Kidney capillary endothelial cell (primary cell): ENCODE data around the gene GRID1.

Experiments
- DNase-seq: peaks from one replicate; pipeline ENCODE4 v3.0.0-alpha.2; 2018; ENCODE audit warnings: low spot score

GRID1 gene

DNA sequence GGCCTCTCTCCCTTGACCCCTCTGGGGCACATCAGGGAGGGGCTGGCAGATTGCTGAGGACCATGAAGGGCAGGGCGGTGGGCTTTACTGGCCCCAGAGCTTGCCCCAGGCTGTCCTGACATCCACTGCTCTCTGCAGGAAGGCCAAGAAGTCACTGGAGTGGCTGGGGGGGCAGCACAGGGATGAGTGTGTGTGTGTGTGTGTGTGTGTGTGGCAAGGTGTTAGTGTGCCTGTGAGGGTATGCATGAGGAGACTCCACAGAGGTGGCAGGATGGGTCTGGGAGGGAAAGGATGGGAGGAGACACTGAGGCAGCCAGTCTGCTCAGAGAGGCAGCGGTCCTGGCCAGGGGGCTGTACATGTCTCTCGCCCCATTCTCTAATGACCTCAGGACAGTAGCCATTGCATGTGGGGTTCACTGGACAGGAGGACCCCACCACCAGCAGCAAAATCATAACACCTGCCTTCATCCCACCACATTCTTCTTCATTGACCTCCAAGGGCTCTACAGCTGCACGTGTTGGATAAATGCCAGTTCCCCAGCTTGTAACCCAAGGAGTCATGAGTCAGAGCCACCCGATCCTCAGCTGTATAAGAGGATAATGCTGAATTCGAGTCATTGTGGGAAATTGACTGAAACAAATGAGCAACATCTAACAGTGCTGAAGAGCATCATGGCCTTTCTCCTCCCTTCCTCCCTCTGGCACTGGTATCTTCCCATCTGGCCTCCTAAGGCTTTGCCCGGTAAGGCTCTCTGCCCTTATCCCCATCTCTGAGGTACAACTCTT lies 720.5 kb downstream of the GRID1 start:
- peak; percentile 77 for DNase-seq

DNA sequence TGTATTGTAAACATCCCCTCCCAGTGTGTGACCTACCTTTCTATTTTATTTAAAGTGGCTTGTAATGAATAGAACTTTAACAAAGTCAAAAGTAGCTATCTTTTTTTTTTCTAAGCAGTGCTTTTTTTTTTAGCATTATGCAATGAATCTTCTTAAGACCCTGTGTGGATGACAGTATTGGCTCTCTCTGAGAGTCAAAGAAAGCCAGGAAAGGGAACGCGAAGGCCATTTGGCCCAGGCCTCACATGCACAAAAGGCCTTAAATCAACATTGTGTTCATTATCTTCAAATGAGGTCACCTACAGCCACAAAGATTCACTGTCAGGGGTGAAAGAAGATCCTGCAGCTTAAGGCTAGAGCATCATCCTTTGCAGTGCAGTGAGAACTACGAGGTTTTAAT lies 721.5 kb downstream of the GRID1 start:
- DNase-seq: no peak

DNA sequence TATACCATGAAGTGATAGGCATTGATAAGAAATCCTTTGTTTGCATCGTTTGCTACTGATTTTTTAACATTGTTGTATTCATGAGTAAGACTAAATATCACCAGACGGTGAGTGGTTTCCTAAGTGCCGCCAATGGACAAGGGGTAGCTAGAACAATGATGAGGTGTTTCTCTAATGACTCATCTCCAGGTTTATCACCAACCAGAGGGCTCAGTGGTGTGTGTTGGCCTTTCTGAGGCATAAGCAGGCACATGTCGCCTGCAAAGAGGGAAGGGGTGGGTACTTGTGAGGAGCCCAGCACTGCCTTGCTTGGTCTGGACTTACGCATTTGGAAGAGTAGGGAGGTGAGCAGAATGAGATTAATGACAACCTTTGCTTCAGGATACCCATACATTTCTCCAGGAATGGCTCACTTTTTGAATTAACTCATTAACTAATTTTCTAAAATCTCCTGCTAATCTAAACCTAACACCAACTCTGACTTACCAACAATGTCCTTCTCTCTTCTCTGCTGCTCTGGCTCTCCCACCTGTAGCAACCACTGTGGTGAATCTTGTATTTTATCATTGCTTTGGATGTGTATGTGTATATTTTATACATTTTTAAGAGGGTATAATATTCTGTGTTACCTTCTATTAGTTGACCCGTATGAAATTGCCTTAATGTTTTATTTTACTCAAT lies 722.6 kb downstream of the GRID1 start:
- DNase-seq: peak; percentile 95

DNA sequence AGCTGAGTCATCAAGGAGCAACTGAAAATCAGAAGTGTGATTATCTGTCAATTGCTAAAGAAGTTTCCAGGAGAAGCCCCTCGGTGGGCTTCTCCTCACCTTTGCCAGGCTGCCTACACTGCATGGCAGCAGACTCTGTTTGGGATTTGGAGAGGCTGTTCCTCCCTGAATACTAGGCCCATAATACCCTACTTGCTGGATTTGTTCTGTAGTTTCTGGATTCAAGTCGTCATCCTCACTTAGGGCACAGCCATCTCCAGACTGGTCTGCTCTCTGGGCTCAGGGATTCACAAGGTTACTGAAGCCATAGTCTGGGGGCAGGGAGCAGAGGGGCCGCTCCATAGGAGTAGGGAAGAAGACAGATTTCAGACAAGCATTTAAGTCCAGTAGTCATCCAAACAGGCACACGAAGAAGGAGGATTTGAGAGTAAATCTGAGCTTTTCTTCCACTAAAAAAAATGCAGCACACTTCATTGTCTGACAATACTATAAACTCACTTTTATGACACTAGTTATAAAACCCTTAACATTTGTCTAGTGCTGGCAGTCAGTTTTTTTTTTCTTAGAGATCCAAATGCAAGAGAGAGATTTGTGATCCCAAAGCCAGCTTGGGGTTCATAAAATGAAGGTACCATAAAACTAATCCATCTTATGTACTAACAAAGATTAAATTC lies 723.3 kb downstream of the GRID1 start:
- no peak for DNase-seq

DNA sequence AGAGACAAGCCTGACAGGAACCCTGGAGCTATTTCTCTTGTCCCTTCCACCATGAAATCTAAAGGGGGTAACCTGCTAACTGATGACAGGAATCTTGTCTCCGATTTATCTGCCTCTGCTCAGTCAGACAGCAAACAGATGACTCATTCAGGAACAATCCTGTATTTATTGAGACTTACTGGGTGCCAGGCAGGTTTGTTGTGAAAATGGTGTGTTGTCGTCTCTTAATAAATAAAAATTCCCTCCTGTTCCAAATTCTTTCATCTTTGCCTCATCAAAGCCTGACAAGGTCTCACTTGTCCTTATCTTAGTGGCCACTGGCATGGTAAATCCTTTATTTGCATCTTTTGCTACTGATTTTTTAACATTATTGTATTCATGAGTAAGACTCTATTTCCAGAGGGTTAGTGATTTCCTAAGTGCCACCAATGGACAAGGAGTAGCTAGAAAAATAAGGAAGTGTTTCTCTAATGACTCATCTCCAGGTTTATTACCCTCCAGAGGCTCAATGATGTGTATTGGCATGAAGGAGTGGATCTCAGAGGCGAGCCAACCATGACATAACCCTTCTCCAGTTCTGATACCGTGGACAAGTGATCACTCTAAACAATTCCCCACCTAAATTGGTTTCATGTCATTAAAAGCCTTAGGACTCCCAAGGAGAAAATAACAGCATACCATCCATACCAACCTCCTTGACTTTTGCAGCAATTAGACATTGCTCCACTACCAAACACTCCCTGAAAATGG lies 724.0 kb downstream of the GRID1 start:
- peak; percentile 92 for DNase-seq

DNA sequence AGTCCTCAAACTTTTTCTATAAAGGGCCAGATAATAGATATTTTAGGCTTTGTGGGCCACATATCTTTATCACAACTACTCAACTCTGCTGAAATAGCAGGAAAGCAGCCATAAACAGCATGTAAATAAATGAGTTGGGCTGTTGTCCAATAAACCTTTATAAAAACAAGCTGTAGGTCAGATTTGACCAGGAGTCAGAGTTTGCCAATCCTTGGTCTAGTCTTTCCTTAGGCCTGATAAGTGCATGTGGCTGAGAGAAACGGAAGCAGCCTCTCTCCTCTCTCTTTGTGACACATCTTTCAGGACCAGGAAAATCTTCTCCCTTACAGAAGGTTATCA lies 724.5 kb downstream of the GRID1 start:
- DNase-seq: no peak

DNA sequence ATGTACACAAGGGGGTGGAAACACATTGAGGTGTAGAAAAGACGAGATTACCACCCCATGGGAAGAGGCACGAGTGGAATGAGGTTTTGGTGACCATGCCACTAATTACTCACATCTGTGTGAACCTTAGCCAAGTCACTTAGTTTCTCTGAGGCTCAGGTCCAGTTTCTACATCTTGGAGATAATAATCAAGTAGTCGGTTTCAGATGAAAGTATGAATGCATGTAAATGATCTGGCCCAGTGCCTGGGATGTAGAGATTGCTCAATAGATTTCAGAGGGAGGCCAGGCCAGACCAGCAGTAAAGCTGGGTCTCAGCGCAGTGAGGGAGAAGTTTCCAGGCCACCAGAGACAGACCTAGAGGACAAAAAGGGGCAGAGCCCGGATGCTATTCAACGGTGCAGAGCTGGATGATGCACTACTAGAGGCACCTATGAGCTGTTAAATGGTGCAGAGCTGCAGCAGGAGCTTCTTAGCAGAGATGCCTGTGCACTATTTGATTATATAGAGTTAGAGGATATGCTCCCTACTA lies 725.1 kb downstream of the GRID1 start:
- no peak for DNase-seq

DNA sequence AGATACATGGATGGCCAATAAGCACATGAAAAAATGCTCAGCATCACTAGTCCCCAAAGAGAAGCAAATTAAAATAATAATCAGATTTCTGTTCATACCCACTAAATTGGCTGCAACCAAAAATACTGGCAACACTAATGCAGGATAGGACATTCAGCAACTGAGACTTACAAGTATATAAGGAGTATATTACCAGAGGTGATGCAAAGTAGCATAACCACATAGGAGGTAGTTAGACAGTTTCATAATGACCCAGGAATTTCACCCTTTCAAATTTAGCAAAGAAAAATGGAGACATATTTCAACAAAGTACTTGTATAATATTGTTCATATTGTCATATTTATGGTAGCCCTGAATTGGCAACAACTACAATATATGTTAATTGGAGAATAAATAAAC lies 727.8 kb downstream of the GRID1 start:
- DNase-seq: no peak

DNA sequence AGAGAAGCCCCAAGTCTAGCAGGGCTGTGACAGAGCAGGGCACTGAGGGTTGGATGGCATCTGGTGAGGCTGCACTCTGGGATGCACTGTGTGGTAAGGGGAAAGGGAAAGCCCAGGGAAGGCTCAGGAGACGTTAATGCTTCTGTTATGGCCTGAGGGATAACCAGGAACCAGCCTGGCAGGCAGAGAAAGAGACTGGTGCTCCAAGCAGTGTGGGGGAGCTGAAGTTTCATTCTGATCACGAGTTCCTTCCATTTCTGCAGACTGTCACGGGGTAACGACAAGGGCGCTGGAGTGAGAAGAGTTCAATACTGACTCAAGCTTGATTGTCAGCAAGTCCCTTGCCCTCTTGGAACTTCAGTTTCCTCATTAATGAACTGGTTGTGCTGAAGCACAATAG lies 730.9 kb downstream of the GRID1 start:
- no peak for DNase-seq

DNA sequence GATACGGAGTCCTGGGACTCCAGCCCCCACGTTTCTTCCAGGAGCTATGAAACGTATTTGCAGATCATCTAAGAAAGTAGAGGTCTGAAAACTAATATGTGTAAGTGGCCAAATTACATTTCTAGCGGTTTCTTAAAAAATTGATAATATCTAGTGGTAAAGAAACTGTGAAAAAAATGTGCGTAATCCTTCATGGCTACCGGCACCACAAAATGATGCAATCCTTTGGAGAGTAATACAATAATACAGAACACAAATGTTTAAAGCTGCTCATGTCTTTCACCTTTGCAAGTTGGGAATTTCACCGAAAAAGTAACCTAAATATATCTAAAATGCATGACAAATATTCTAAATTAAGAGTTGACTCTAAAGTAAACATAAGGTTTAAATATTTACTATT lies 742.1 kb downstream of the GRID1 start:
- no peak for DNase-seq

DNA sequence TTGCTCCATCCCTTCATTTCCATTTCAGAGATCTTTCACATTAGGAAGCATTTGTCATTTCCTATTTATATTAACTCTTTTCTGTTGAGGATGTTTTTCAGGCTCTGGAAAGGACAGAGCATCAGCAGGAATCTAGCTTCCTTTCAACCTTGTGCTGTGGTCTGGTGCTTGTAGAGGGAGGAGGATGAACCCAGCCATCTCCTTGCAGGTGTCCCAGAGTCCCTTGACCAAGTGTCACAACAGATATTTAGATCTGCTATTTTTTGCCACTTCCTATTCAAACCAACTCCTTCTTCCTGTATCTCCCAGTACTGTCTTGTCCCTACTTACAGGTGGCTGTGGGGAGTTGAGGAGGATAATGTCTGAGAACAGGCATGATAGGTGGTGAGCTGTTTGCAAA lies 742.8 kb downstream of the GRID1 start:
- DNase-seq: no peak

DNA sequence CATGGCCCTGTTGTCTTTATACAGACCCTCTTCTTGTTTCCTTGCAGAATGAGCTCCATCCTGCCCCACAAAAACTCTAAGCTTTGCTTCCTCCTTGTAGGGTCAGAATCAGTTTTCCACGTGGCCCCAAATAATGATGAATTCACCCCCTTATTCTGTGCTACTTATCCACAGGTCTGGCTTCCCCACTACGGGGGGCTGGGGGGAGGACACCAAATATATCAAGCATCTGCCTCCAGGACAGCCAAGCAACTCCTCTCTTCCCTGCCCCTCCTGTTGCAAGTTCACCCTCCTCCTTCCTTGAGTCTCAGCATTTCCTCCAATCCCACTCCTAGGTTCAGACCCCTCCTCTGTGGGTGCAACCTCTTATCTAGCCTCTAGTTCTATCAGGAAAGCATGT lies 743.3 kb downstream of the GRID1 start:
- no peak for DNase-seq

DNA sequence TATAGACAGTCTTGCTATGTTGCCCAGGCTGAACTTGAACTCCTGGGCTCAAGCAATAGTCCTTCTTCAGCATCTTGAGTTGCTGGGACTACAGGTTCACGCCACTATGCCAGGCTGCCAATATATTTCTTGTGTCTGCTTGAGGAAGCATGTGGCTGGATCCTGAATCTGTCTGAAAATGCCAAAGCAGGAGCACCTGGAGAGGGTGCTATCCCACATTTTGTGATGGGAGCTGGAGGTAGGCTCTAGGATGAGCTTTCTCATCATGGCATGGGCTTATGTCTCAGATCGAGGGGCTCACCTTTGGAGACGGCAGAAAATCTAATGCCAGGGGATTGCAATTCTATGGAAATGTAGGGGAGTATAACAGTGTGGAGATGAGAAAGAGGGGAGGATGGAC lies 744.2 kb downstream of the GRID1 start:
- no peak for DNase-seq

DNA sequence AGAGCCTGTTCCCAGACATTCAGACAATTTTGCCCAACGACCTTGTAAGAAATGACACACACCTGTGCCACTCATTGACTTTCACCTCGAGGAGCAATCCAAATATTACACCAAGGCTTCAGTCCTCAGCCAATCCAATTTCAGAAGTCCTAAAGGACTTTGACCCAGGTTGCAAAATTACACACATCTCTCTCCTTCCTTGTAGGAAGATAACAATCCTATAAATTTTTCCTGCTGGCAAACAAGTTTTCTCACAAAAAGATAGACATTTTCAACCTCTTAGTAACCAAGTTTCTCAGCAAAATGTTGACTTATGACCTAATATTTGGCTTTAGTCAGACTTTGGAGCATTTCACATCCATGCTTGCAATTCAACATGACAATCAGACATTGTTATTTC lies 745.0 kb downstream of the GRID1 start:
- DNase-seq: no peak

DNA sequence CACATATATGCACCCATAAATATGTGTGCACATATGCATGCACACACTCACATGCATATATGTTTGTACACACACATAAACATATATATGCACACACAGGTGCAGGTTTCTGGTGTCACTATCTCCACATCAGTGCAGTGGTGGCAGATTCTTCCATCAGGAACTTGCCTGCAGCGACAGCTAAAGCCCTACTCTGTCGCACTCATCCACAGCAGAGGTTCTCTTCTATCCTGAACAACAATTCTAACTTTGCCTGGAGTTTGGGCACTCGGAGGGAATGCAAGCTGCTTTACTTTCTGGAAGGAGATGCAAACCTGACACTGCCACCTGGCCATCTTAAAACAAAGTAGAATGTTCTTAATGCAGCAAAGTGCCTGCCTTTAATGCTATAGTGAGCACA lies 745.8 kb downstream of the GRID1 start:
- no peak for DNase-seq

DNA sequence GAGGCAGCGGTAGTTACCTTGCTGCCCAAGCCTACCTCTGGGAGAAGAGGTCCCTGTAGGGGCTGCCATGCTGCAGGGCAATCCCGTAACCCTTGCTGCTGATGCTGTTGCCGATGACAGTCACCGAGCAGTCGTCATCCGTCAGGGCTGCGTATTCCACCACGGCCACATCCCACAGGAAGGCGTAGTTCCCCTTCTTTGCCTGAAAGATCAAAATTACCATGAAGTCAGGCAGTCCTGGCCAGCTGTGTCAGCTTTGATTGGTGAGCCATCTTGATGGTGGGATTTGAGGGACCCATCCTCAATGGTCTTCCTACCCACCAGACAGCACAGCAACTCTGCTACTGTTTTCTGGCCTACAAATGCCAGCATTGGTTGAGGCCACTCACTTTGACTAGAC lies 746.8 kb downstream of the GRID1 start:
- no peak for DNase-seq

DNA sequence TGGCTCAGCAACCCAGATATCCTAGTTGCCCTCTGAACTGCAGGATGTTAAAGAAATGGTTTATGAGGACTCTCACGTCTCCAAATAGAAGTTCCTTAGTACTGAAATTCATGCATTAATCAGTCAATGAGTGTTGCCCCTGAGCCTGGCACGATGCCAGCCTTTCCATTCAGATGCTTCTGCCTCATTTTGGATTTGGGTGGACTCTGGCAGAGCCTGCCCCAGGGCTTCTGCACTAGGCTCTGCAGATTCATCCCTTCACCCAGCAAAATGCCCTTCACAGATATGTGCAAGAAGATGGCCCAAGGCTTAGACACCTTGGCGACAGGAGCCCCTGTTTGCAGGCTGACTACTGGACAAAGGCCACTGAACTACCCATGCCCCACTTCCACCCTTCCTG lies 747.8 kb downstream of the GRID1 start:
- no peak for DNase-seq

DNA sequence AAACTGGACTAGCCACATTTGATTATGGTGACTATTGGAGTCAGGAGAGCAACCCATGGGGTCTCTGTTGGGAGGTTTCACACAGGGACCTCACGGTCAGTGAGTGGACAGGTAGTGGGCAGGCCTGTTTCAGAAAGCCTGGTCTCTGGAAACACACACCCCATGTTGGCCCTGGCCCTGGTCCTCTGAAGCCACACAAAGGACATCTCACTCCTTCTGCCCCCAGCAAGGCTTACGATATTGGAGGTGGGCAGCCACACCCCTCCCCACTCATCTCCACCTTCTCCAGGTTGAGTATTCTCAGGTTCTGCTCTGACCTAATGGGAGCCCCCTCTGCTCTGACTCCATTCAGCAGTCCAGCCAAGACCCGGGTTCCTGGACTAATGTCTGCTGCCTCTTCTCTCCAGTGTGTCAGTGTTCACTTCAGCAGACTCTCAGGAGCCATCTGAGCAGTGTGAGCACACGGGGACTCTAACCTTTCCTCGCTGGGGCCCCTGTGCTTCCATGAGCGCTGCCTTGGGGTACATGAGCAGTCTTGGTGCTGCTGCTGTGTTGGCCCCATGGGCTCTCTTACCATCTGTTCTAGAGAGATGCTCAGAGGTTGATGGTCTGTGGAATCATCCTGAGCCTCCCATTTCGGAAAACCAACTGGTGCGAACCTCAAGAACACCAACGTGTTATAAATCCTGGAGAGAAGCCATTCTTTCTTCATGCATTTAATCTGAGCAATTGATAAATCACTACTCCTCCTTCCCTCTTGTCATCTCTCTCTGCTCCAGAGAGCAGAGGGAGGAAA lies 748.6 kb downstream of the GRID1 start:
- no peak for DNase-seq

DNA sequence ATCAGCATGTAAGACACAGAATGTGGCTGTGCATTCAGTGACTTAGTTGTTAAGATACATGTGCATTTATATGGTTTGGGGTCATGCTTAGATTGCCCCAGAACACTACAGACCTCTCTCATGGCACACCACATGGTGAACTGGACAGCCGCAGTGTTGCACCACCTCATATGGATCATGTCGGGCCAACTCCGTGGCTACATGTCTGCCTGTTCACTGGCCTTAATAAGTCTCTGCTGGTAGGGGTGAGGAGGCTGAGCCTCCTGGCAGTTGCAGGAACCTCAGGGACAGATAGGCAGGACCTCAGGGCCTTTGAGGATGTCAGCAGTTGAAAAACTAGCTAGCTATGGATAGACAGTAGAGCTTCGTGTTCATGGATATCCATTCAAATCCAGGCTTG lies 751.0 kb downstream of the GRID1 start:
- no peak for DNase-seq

DNA sequence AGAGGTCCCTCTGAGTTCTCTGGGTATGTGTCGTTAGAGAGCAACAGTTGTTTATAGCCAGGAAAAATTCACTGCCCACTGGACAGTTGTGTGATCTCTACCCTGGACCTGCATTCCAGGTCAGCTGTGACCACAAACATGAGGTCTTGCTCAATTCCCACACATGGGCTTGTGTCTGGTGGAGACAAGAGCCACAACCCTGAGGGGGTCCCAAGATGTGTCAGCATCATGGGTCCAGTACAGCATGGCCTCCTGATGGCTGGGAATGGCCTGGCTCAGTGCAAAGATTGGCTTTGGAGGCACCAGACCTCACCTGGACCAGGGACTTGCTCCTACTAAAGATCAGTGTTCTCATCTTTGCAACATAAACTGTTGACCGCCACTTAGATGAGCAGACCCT lies 751.6 kb downstream of the GRID1 start:
- DNase-seq: no peak

DNA sequence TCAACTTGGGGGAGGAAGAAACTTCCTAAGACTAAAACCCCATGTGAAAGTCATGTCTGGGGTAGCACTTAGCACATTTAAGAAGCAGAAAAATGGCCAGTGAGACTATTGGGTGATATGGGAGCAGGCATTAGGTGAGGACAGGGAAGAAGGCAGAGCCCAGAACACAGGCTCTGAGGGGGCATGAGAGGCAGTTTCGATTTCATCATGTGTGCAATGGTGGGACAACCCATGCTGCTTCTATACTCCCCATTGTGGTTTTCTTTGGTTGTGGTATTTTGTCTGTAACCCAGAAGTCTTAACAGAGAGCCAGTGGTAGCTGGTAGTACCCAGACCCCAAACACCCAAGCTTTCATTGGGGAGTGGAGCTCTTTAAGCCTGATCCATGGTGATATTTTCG lies 752.0 kb downstream of the GRID1 start:
- no peak for DNase-seq

DNA sequence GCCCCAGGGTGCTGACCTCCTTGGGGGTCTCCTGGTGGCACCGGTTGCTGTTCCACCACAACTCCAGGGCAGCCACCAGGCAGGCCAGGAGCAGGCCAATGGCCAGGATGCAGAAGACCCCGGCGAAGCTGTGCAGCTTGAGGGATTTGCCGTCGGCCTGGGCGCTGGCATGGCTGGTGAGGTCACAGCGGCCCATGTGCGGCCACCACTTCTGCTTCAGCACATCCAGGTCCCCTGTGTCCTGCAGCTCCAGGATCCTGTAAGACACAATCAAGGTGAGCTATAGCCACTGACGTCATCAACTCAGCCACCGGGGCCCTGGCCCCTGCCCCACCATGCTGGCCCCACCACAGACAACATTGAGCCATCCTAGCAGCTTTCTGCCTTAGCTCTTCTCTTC lies 753.2 kb downstream of the GRID1 start:
- no peak for DNase-seq
